PC-3 (cell line): ENCODE results near the gene SORBS2. TPM values are rescaled to one million over a fixed set of nuclear protein-coding genes. Genes with fewer than 3 reads are reported as not detected.

Experiments used
- ATAC-seq: fragments of 200-7000 bp; cut with Tn5 transposase; 2 replicates; pipeline ENCODE4 v1.9.1; 2020; ENCODE audit warnings: mild to moderate bottlenecking, moderate library complexity
- BruUV-seq: library from RNA; stranded (reverse); fragments of 400-500 nt; replicated peaks from 2 replicates; lab custom pipeline; 2021; lab: Mats Ljungman, UMichigan
- CTCF ChIA-PET: fragments of 300-600 bp; sonication (Branson Sonifier 250); formaldehyde crosslinking; loops from one replicate; lab custom pipeline; 2022; ENCODE audit warnings: antibody characterized with exemption; lab: Charles Lee
- POLR2A ChIA-PET: fragments of 300-600 bp; sonication (Branson Sonifier 250); formaldehyde crosslinking; loops from one replicate; lab custom pipeline; 2022; ENCODE audit warnings: antibody characterized with exemption; ENCODE audit not compliant: unreplicated experiment; lab: Charles Lee
- DNase-seq: peaks from one replicate; pipeline ENCODE4 v3.0.0-alpha.2; 2015
- H2AFZ ChIP-seq: fragments of 300-600 bp; sonication (generic); 2 replicates; pipeline ENCODE4 v1.6.0; 2016; ENCODE audit warnings: antibody characterized with exemption, low read length
- H3F3A ChIP-seq: fragments of 300-600 bp; sonication (generic); one replicate; pipeline ENCODE4 v1.6.0; 2017; ENCODE audit warnings: antibody characterized with exemption, low read length, control low read depth, mild to moderate bottlenecking; ENCODE audit not compliant: unreplicated experiment
- H3K27ac ChIP-seq: fragments of 300-600 bp; sonication (generic); 2 replicates; pipeline ENCODE4 v1.5.1; 2016; ENCODE audit warnings: mild to moderate bottlenecking, low read length
- H3K27me3 ChIP-seq: fragments of 300-600 bp; sonication (generic); 2 replicates; pipeline ENCODE4 v1.6.1; 2016; ENCODE audit warnings: low read length, mixed read lengths
- H3K36me3 ChIP-seq: fragments of 300-600 bp; sonication (generic); 2 replicates; pipeline ENCODE4 v1.6.1; 2016; ENCODE audit warnings: low read depth, mixed run types, low read length, mixed read lengths
- H3K4me1 ChIP-seq: fragments of 300-600 bp; sonication (generic); 2 replicates; pipeline ENCODE4 v1.5.1; 2016; ENCODE audit warnings: low read length; ENCODE audit not compliant: insufficient read depth
- H3K4me2 ChIP-seq: fragments of 300-600 bp; sonication (generic); 2 replicates; pipeline ENCODE4 v1.6.0; 2016; ENCODE audit warnings: low read length
- H3K4me3 ChIP-seq: fragments of 300-600 bp; sonication (generic); 2 replicates; pipeline ENCODE4 v1.5.1; 2016; ENCODE audit warnings: mild to moderate bottlenecking, low read length, mixed read lengths
- H3K79me2 ChIP-seq: fragments of 300-600 bp; sonication (generic); 2 replicates; pipeline ENCODE4 v1.6.1; 2017; ENCODE audit warnings: low read length, mixed read lengths
- H3K9ac ChIP-seq: fragments of 300-600 bp; sonication (generic); 2 replicates; pipeline ENCODE4 v1.6.0; 2016; ENCODE audit warnings: mild to moderate bottlenecking, low read length
- H3K9me2 ChIP-seq: fragments of 300-600 bp; sonication (generic); replicated peaks from 2 replicates; pipeline ENCODE4 v1.6.1; 2016; ENCODE audit warnings: mixed run types, low read length, mixed read lengths
- H3K9me3 ChIP-seq: fragments of 300-600 bp; sonication (generic); 2 replicates; pipeline ENCODE4 v1.6.1; 2016; ENCODE audit warnings: low read length, mixed read lengths
- H4K20me1 ChIP-seq: fragments of 300-600 bp; sonication (generic); 2 replicates; pipeline ENCODE4 v1.6.1; 2016; ENCODE audit warnings: low read length, mixed read lengths
- CTCF ChIP-seq: fragments of 300-600 bp; sonication (generic); conservative IDR thresholded peaks from 2 replicates; pipeline ENCODE4 v1.5.1; 2017; ENCODE audit warnings: antibody characterized with exemption, low read depth, mild to moderate bottlenecking, low read length
- EZH2 ChIP-seq: fragments of 300-600 bp; sonication (generic); IDR thresholded peaks from one replicate; pipeline ENCODE4 v1.6.1; 2017; ENCODE audit warnings: antibody characterized with exemption, mild to moderate bottlenecking, low read length; ENCODE audit not compliant: unreplicated experiment
- EZH2phosphoT487 ChIP-seq: fragments of 300-600 bp; sonication (generic); IDR thresholded peaks from 2 replicates; pipeline ENCODE4 v1.6.1; 2018; ENCODE audit warnings: mild to moderate bottlenecking, antibody characterized with exemption, low read length, borderline replicate concordance
- intact Hi-C: fragments of 100-400 bp; cut with micrococcal nuclease; formaldehyde crosslinking; loops from 2 replicates; pipeline ENCODE4 v1.9.0; 2023
- total RNA-seq: library from RNA; depleted of rRNA; stranded (reverse); fragments of >200 nt; gene quantifications from 2 replicates; pipeline ENCODE4 v1.2.3, GENCODE V29; 2014

Gene SORBS2
- total RNA-seq, 1 experiment from 2014 or later = 3.6 TPM

- TF ChIP-seq EZH2 = no peak
- TF ChIP-seq EZH2phosphoT487 = no peak
- TF ChIP-seq CTCF = no peak
Measured at GRCh38 chr4:185644408-185644807, 167.6 kb downstream of the SORBS2 start.

GRCh38 chr4:185642907-185643306, 169.1 kb downstream of the SORBS2 start:
- H3K27ac ChIP-seq = no peak overlapping the region
- no peak for TF ChIP-seq EZH2
- no peak for TF ChIP-seq EZH2phosphoT487
- no peak for TF ChIP-seq CTCF
- DNase-seq (no peak), ATAC-seq (no peak)
- H3K36me3 ChIP-seq = no peaks in the 10 kb centered on the region
- no peak overlapping the region for H3K9ac ChIP-seq
- H4K20me1 ChIP-seq = no peaks in the 10 kb centered on the region
- H3F3A ChIP-seq = no peaks in the 10 kb centered on the region
- no peaks in the 10 kb centered on the region for H3K9me3 ChIP-seq
- BruUV-seq = no TSS peak
- no peaks in the 10 kb centered on the region for H3K4me1 ChIP-seq
- no peak overlapping the region for H3K4me2 ChIP-seq
- CTCF ChIA-PET = no interaction called here
- no peaks in the 10 kb centered on the region for H3K9me2 ChIP-seq
- H3K27me3 ChIP-seq = no peaks in the 10 kb centered on the region
- POLR2A ChIA-PET = no interaction called here
- intact Hi-C loops = loop anchor here (10.0 kb wide), 1 partner anchor 132 kb away; no protein-coding TSS in a partner anchor
- no peaks in the 10 kb centered on the region for H3K79me2 ChIP-seq
- no peak overlapping the region for H3K4me3 ChIP-seq
- no peak overlapping the region for H2AFZ ChIP-seq

More at GRCh38 chr4:185644408-185644807, 167.6 kb downstream of the SORBS2 start:
- Histone ChIP-seq H3K27me3 (no peaks in the 10 kb centered on the region), H3K4me1 (no peaks in the 10 kb centered on the region), H3K4me3 (no peak overlapping the region), H3K9ac (no peak overlapping the region), H3K27ac (no peak overlapping the region), H3K36me3 (no peaks in the 10 kb centered on the region), H2AFZ (no peak overlapping the region), H3K9me3 (no peaks in the 10 kb centered on the region), H4K20me1 (no peaks in the 10 kb centered on the region), H3K9me2 (no peaks in the 10 kb centered on the region), H3F3A (no peaks in the 10 kb centered on the region), H3K79me2 (no peaks in the 10 kb centered on the region), H3K4me2 (no peak overlapping the region)
- intact Hi-C loops = loop anchor here (10.0 kb wide), 1 partner anchor 130 kb away; no protein-coding TSS in a partner anchor
- CTCF ChIA-PET = no interaction called here
- DNase-seq = no peak
- BruUV-seq = no TSS peak
- POLR2A ChIA-PET = no interaction called here
- no peak for ATAC-seq

- Histone ChIP-seq H3K4me2 (no peak overlapping the region), H3K27me3 (no peaks in the 10 kb centered on the region), H3K4me3 (no peak overlapping the region), H2AFZ (no peak overlapping the region), H3K79me2 (no peaks in the 10 kb centered on the region), H3K36me3 (no peaks in the 10 kb centered on the region), H3K9me3 (no peaks in the 10 kb centered on the region), H3K4me1 (no peaks in the 10 kb centered on the region), H4K20me1 (no peaks in the 10 kb centered on the region), H3K9ac (no peak overlapping the region), H3F3A (no peaks in the 10 kb centered on the region), H3K9me2 (no peaks in the 10 kb centered on the region), H3K27ac (no peak overlapping the region)
- ChIA-PET CTCF (interaction anchor here (0.7 to 1.3 kb wide), 6 partner anchors 256 to 497 kb away, joined by 3 to 16 read pairs (median 4); no protein-coding TSS in a partner anchor), POLR2A (no interaction called here)
- DNase-seq (peak; percentile 74), ATAC-seq (peak; percentile 42; the same call in 1 of the 2 replicates)
- intact Hi-C loops = loop anchor here (1.0 to 10.0 kb wide), 4 partner anchors 134 to 496 kb away; no protein-coding TSS in a partner anchor
- TF ChIP-seq CTCF = peak; percentile 68
- TF ChIP-seq EZH2phosphoT487 = no peak
- BruUV-seq = no TSS peak
Measured at GRCh38 chr4:185640811-185641675, 171.0 kb downstream of the SORBS2 start.
